Activated effector memory CD4-positive, alpha-beta T cell treated with anti-CD3 and anti-CD28 coated beads, Interleukin-2, amount 50 U/mL, for 16 hours (primary cell): Measurements from ENCODE around the gene PRELID1.
"Not testable (repeated sequence)": the region's sequence is repeated elsewhere in the genome, so short reads cannot be mapped to it uniquely, and the experiment has no call there.

ENCODE experiments used
- DNase-seq: peaks from one replicate; pipeline ENCODE4 v3.0.0-alpha.2; 2020

The PRELID1 gene, protein sequence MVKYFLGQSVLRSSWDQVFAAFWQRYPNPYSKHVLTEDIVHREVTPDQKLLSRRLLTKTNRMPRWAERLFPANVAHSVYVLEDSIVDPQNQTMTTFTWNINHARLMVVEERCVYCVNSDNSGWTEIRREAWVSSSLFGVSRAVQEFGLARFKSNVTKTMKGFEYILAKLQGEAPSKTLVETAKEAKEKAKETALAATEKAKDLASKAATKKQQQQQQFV

GRCh38 chr5:177303121-177303924, at the start of gene PRELID1, which contains the start of gene RAB24:
TSS of gene PRELID1 (plus strand) at chr5:177303799. CDS start at chr5:177303986, 187 bp downstream.
TSS of gene RAB24 (minus strand) at chr5:177303719. CDS start at chr5:177303288, 431 bp downstream.
- DNase-seq: peak; percentile 97

DNA sequence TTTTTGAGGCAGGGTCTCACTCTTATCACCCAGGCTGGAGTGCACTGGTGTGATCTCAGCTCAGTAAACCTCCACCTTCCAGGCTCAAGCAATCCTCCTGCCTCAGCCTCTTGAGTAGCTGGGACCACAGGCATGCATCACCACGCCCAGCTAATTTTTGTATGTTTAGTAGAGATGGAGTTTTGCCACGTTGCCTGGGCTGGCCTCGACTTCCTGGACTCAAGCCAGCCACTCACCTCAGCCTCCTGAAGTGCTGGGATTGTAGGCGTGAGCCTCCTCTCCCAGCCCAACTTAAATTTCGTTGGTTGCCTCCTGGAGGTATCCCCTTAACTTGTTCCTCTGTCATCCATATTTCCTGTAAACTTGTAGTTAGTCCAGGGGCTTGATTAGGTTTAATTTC, 47.3 kb upstream of the PRELID1 start:
- DNase-seq: no peak

GRCh38 chr5:177258711-177259110, 44.9 kb upstream of the PRELID1 start:
- DNase-seq: not testable (repeated sequence)

DNA sequence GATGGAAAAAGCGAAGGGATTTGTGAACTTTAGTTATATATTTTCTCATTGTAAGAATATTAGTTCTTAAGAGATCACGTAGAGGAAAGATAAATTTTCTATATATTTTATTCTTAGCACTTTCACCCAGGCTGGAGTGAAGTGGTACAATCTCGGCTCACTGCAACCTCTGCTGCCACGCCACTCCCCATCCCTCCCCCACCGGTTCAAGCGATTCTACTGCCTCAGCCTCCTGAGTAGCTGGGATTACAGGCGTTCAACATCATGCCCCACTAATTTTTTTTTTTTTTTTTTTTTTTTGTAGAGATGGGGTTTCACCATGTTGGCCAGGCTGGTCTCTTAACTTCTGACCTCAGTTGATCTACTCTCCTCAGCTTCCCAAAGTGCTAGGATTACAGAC, 42.6 kb upstream of the PRELID1 start:
- DNase-seq: no peak

DNA sequence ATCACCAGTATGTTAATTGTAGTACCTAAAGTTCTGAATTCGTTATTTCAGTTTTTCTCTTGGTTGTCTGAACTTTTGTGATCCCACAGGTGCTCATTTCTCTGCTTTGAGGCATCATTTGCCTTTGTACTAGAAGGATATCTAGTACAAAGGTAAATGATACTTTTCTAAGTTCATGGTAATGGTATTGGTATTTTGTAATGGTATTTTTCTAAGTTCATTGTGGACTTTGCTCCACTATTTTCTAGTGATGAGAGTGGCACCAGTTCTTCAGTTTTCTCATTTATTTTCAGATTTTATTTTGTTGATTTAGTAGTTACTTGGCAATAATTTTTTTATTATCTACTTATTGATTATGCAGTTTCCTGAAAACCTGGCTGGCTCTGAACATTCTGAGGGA, 42.1 kb upstream of the PRELID1 start:
- no peak for DNase-seq

DNA sequence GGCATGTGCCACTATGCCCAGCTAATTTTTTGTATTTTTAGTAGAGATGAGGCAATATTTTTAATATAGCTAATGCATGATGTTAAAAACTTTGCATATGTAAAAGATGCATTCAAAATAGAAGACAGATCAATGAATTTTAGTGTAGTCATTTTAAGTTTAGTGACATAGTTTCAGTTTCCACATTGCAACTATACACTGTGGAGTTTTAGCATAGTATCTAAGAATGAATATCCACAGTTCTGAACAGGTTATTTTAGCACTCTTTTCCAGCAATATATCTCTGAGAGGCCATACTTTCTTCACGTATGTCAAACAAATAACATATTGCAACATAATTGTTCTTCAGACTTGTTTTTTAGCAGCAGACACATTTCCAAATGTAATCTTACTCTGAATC, 39.4 kb upstream of the PRELID1 start:
- no peak for DNase-seq

- no peak for DNase-seq
Observed at GRCh38 chr5:177265395-177265794, 38.2 kb upstream of the PRELID1 start.

DNA sequence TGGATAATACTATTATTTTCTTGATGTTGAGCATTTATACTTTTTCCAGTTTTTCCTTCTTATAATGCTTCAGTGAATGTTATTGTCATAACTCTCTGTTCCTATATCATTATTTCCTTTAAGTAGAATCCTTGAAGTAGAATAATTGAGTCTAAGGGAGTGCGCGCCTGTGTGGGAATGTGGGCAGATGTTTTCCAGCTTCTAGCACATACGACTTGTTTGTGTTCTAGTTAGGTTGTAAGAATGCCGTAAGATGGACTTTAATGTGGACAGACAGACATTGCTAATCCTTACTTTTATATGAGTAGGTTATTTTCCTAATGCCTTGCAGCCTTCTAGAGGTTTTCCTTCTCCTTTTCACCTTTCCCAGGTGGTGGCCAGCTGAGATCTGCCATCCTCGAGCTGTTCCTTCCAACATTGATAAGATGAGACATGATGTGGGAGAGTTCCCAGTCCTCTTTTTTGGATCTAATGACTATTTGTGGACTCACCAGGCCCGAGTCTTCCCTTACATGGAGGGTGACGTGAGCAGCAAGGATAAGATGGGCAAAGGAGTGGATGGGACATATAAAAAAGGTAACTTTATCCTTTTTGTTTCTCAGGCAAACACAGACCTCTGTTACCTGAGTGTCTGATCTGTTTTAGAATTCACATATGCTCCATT, 34.2 kb upstream of the PRELID1 start:
- no peak for DNase-seq

DNA sequence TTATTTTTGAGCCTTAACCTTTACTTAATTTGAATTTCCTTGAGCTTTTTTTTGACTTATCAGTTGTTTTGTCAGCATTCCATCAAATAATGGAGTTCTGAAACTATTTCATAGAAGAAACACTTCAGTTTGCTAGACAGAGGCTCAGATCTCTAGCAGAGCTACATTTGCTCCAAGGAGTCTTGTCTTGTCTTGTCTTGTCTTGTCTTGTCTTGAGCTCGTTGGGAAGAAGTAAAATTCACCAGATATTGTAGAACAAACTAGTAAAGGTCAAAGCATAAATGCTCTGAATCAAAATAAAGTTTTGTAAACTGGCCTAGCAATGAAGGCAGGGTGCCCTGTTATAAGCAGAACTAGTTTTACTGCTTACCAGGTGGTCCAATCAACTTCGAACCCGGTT, 33.6 kb upstream of the PRELID1 start:
- no peak for DNase-seq

- DNase-seq: no peak
Observed at GRCh38 chr5:177270653-177271052, 32.9 kb upstream of the PRELID1 start.

DNA sequence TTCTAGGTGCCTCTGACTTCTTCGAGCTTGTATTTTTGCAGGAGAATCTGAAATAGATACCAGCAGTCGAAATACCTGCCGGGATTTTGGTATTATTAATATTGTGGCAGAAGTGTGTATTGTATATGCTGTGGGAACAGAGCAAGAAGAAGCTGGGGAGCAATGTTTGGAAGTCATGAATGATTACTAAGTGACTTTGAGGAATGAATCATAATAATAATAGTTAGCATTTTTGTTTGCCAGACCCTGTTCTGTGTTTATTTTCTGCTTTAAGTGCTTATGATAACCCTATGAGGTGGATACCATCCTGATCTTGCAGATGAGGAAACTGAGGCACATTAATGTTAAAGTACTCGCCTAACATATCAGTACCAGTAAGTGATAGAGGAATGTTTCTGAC, 32.5 kb upstream of the PRELID1 start:
- DNase-seq: no peak

GRCh38 chr5:177275883-177276282, 27.7 kb upstream of the PRELID1 start:
- DNase-seq: no peak

DNA sequence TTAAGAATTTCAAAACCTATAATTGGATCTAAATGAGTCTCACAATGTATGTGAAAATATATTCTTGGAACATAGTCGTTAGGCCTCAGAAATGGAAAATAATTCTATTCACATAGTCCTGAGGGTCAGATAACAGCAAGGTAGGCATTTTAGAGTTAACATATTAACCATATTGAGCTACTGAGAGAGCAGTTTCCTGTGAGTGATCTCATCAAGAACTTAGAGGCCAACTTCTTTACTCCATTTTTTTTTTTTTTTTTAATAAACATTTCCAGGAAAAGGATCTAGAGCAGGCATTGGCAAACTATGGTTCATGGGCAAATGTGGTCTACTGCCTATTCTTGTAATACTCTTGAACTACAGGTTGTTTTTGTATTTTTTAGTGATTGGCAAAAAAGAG, 26.7 kb upstream of the PRELID1 start:
- no peak for DNase-seq

DNA sequence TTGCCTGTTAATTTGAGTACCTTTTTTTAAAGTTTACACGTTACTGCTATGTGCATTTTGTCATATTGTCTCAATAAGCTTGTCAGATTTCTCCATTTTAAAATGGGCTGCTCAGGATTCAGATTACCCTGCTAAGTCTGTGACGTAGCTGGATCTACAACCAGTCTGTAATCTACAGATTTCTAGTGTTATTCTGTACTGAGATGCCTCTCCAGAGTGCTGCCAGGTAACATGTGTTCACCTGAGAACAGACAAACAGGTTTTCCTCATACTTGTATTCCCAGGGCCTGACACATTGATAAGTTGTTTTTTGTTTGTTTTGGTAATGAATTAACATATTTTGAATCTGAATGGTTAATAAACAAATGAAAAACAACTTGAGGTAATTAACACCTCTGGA, 15.4 kb upstream of the PRELID1 start:
- DNase-seq: no peak

DNA sequence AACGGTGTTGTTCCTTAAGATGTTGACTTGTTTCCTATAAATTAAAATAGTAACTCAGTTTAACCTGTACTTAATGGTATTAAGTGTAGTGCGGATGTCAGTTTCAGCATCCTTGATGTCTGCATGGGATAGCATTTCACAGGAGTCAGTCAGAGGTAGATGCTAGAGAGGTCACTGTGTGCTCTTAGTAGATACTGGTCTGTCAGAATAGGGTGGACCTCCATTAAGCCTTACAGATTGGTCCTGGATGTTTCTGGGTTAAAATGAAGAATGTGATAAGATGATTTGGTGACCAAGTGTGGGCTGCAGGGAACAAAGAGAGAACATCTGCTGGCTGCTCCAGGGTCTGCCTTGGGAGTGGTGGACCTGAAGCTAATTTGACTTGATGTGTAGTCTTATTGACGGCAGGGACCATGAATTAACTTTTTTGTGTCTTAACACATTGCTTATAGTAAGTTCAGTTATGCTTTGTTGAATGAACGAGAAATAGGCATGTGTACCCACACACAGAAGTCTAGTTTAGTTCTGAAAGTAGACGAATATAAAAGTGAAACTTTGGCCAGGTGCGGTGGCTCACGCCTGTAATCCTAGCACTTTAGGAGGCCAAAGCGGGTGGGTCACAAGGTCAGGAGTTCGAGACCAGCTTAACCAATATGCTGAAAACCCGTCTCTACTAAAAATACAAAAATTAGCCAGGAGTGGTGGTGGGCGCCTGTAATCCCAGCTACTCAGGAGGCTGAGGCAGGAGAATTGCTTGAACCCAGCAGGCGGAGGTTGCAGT, 12.6 kb upstream of the PRELID1 start:
- DNase-seq: no peak

- no peak for DNase-seq
Observed at GRCh38 chr5:177291735-177292134, 11.9 kb upstream of the PRELID1 start.

- DNase-seq: no peak
Observed at GRCh38 chr5:177293819-177294581, 9.6 kb upstream of the PRELID1 start.

- no peak for DNase-seq
Observed at GRCh38 chr5:177294632-177295031, 9.0 kb upstream of the PRELID1 start.

DNA sequence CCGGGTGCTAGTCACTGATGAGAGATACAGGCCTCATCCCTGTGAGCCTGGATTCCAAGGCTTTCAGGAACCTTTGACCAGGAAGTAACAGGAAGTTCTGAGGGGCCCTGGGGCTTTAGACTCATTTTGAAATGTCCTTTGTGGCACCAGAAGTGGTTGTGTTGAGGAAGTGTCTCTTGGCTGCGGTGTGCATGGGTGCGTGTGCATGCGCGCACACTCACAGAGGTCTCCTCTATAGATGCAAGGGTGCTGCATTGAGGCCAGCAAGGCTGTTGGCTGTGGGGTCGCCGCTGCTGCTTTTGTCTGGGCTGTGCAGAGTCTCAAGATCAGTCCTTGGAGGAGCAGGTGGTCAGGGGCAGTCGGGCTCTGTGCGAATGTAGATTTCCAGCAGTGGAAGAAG, 7.7 kb upstream of the PRELID1 start:
- DNase-seq: peak; percentile 60

GRCh38 chr5:177296581-177296980, 7.0 kb upstream of the PRELID1 start:
- peak; percentile 64 for DNase-seq

- no peak for DNase-seq
Observed at GRCh38 chr5:177297922-177298321, 5.7 kb upstream of the PRELID1 start.

GRCh38 chr5:177299697-177300096, 3.9 kb upstream of the PRELID1 start:
- DNase-seq: no peak
